Left lung (tissue), 10 donors: ENCODE measurements around the gene PRKG1. TPM values are rescaled to one million over a fixed set of nuclear protein-coding genes. Genes with fewer than 3 reads are reported as not detected.

ENCODE experiments used
- ATAC-seq: fragments of 200-7000 bp; cut with Tn5 transposase; one replicate; pipeline ENCODE4 v1.9.1; 2020; ENCODE audit warnings: moderate library complexity
- DNase-seq, 4 donors: peaks; one replicate each; pipeline ENCODE4 v3.0.0-alpha.2; 2013 to 2020
- H3K27ac ChIP-seq, 2 donors: fragments of 200-600 bp; sonication (generic) in 1 of 2; one replicate each; pipeline versions ENCODE4 v1.5.0 to v1.8.0; 2020 to 2021
- H3K27me3 ChIP-seq, 2 donors: fragments of 200-600 bp; sonication (generic) in 1 of 2; one replicate each; pipeline versions ENCODE4 v1.5.0 to v1.8.0; 2020 to 2021
- H3K36me3 ChIP-seq, 2 donors: fragments of 200-600 bp; sonication (generic) in 1 of 2; one replicate each; pipeline versions ENCODE4 v1.5.0 to v1.8.0; 2020 to 2021
- H3K4me1 ChIP-seq, 2 donors: fragments of 200-600 bp; one replicate each; pipeline ENCODE4 v1.8.0; 2021
- H3K4me3 ChIP-seq, 2 donors: fragments of 200-600 bp; sonication (generic) in 1 of 2; one replicate each; pipeline versions ENCODE4 v1.5.0 to v1.8.0; 2020 to 2021; ENCODE audit warnings: mild to moderate bottlenecking in 1 of 2
- H3K9me3 ChIP-seq, 2 donors: fragments of 200-600 bp; sonication (generic) in 1 of 2; one replicate each; pipeline versions ENCODE4 v1.5.0 to v1.8.0; 2020 to 2021
- intact Hi-C, 2 donors: fragments of 100-400 bp; cut with DNase I; formaldehyde crosslinking; loops; one replicate each; pipeline versions ENCODE4 v1.11.2 to v1.14.2; 2022
- polyA plus RNA-seq, 6 donors: library from polyadenylated mRNA; unstranded; fragments of 120-200 nt; gene quantifications; one replicate each; pipeline ENCODE4 v1.2.1, GENCODE V29; 2013; ENCODE audit not compliant: insufficient read length in 6 of 6
- total RNA-seq, 2 donors: library from RNA; stranded (reverse); fragmentation: NEBNext Ultra II Directional; extraction: Animal tissue kit (Norgen Biotek cat#: 25700); gene quantifications; one replicate each; pipeline ENCODE4 v1.2.1, GENCODE V29; 2021
- TF ChIP-seq, protein P1 (sequence below), 2 donors: fragments of 200-600 bp; sonication (generic) in 1 of 2; IDR thresholded peaks; one replicate each; pipeline versions ENCODE4 v1.5.0 to v1.8.0; 2021; ENCODE audit warnings: antibody characterized with exemption in 2 of 2
- donor health status: DM: no; HTN: yes; CAD: no.
- donor health status: DM: no; HTN: no; CAD: no.

Gene PRKG1
- total and polyA plus RNA-seq, 8 donors = 15.6 to 29.0 (median 17.8) TPM

DNA sequence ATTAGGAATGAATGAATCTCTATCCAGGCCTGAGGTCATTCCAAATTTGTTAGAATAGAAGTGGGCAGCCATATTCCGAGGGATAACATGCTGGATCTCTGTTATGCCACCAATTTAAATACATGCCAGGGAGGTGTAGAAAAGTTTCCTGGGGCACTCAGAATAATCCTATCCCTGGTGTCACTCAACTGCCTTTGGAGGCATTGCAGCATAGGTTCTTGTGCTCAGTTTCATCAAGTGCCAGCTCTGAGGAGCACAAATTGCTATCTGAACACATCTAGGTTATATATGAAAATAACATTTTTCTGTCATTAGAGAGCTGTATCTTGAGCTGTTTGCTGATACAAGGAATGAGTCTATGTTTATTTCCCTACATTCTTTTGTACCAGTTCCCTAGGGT, 427.8 kb downstream of the PRKG1 start:
- intact Hi-C loops = no loop called here

DNA sequence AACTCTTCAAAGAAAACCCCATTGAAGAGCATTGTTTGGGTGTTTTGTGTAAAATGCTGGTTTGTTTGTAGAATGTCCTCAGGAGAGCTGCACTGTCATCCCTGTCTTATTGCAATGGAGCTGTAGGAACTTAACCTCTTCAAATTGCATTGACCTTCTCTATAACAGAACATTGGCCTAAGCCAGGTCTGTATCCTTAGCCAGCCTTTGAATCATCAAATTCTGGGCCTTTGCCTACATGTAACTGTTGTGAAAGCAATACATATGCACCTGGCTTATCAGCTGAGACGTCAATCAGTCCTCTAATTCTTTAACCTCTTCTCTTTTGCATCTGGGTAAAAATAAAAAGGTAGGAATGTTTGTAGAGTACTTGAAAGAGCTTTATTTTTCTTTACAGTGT, 429.1 kb downstream of the PRKG1 start:
- Histone ChIP-seq H3K4me1 (no peaks in the 10 kb centered on the region), H3K9me3 (no peaks in the 10 kb centered on the region), H3K36me3 (no peaks in the 10 kb centered on the region), H3K27ac (no peak overlapping the region), H3K4me3 (no peak overlapping the region), H3K27me3 (no peaks in the 10 kb centered on the region)
- no peak for DNase-seq
- TF ChIP-seq, protein P1, sequence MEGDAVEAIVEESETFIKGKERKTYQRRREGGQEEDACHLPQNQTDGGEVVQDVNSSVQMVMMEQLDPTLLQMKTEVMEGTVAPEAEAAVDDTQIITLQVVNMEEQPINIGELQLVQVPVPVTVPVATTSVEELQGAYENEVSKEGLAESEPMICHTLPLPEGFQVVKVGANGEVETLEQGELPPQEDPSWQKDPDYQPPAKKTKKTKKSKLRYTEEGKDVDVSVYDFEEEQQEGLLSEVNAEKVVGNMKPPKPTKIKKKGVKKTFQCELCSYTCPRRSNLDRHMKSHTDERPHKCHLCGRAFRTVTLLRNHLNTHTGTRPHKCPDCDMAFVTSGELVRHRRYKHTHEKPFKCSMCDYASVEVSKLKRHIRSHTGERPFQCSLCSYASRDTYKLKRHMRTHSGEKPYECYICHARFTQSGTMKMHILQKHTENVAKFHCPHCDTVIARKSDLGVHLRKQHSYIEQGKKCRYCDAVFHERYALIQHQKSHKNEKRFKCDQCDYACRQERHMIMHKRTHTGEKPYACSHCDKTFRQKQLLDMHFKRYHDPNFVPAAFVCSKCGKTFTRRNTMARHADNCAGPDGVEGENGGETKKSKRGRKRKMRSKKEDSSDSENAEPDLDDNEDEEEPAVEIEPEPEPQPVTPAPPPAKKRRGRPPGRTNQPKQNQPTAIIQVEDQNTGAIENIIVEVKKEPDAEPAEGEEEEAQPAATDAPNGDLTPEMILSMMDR (IDR thresholded peaks at IDR 0.05) = no peak
- intact Hi-C loops = no loop called here
- ATAC-seq = no peak

More for the DNA sequence above, 427.8 kb downstream of the PRKG1 start:
- TF ChIP-seq, protein P1 (IDR thresholded peaks at IDR 0.05) = no peak
- Histone ChIP-seq H3K4me3 (no peak overlapping the region), H3K4me1 (no peaks in the 10 kb centered on the region), H3K27me3 (no peaks in the 10 kb centered on the region), H3K27ac (no peak overlapping the region), H3K36me3 (no peaks in the 10 kb centered on the region), H3K9me3 (no peaks in the 10 kb centered on the region)
- no peak for ATAC-seq
- no peak for DNase-seq

DNA sequence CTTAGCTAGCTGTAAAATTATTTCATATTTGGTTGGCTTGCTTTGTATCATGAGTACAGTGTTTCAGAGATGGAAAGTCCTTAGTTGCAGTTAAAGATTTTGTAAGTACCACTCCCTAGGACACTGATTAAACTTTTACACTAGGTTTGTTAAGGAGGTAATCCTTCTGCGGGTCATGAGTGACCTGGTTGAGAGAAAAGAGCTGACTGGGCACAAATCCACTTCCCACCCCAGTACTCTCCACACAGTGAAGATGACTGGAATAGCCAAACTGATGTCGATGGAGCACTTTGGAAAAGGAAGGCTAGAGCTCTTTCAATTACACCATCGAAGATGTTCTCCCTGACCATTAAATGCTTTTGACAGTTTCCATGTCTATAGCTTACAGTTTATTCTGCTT, 433.2 kb downstream of the PRKG1 start:
- DNase-seq = no peak
- Histone ChIP-seq H3K9me3 (no peaks in the 10 kb centered on the region), H3K4me3 (no peak overlapping the region), H3K27ac (no peak overlapping the region), H3K4me1 (no peaks in the 10 kb centered on the region), H3K36me3 (no peaks in the 10 kb centered on the region), H3K27me3 (no peaks in the 10 kb centered on the region)
- no peak for ATAC-seq
- intact Hi-C loops = no loop called here
- TF ChIP-seq, protein P1 (IDR thresholded peaks at IDR 0.05) = no peak

DNA sequence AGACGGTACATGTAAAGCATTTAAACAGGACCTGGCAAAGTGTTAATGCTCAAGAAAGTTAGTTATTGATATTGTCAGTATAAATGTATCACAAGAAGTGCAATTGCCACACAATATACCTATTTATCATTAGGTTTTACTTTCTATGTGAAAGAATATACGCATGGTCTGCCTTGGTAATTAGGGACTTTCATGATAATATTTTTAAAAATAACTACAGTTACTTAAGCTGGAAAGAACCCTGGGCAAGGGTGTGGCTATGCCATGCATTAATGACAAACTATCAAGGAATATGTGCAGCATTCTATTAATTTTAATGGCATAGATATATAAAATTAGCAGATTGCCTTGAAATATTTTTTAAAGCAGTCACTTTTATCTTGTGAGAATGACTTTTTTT, 433.9 kb downstream of the PRKG1 start:
- H3K4me3 ChIP-seq = no peak overlapping the region
- no peak for DNase-seq
- H3K36me3 ChIP-seq = no peaks in the 10 kb centered on the region
- no peaks in the 10 kb centered on the region for H3K9me3 ChIP-seq
- TF ChIP-seq, protein P1 (IDR thresholded peaks at IDR 0.05) = no peak
- H3K4me1 ChIP-seq = no peaks in the 10 kb centered on the region
- intact Hi-C loops = no loop called here
- no peak overlapping the region for H3K27ac ChIP-seq
- H3K27me3 ChIP-seq = no peaks in the 10 kb centered on the region
- ATAC-seq = no peak

GRCh38 chr10:51510231-51510630, 435.9 kb downstream of the PRKG1 start:
- intact Hi-C loops = no loop called here
- DNase-seq = no peak
- Histone ChIP-seq H3K27me3 (no peaks in the 10 kb centered on the region), H3K27ac (no peak overlapping the region), H3K4me1 (no peaks in the 10 kb centered on the region), H3K36me3 (no peaks in the 10 kb centered on the region), H3K4me3 (no peak overlapping the region), H3K9me3 (no peaks in the 10 kb centered on the region)
- ATAC-seq = no peak
- TF ChIP-seq, protein P1 (IDR thresholded peaks at IDR 0.05) = no peak
